Ishikawa (cell line): ENCODE data around the gene RARS1.

Experiments
- CEBPB ChIP-seq: IDR thresholded peaks from 2 replicates; pipeline ENCODE4 v1.6.1; 2012
- CREB1 ChIP-seq: IDR thresholded peaks from 2 replicates; pipeline ENCODE4 v1.6.1; 2012; ENCODE audit warnings: low read depth
- EGR1 ChIP-seq: IDR thresholded peaks from 2 replicates; pipeline ENCODE4 v1.6.1; 2012
- EP300 ChIP-seq: IDR thresholded peaks from 2 replicates; pipeline ENCODE4 v1.6.1; 2012; ENCODE audit warnings: borderline replicate concordance
- FOXM1 ChIP-seq: IDR thresholded peaks from 2 replicates; pipeline ENCODE4 v1.6.1; 2012; ENCODE audit warnings: low read depth, borderline replicate concordance
- NFIC ChIP-seq: IDR thresholded peaks from 2 replicates; pipeline ENCODE4 v1.6.1; 2012
- RAD21 ChIP-seq: IDR thresholded peaks from 2 replicates; pipeline ENCODE4 v1.6.1; 2012; ENCODE audit warnings: low read depth
- TAF1 ChIP-seq: IDR thresholded peaks from 2 replicates; pipeline ENCODE4 v1.6.1; 2012; ENCODE audit warnings: low read depth, mild to moderate bottlenecking
- TCF12 ChIP-seq: IDR thresholded peaks from 2 replicates; pipeline ENCODE4 v1.6.1; 2012; ENCODE audit warnings: low read depth
- TEAD4 ChIP-seq: IDR thresholded peaks from 2 replicates; pipeline ENCODE4 v1.6.1; 2012
- YY1 ChIP-seq: IDR thresholded peaks from 2 replicates; pipeline ENCODE4 v1.6.1; 2012; ENCODE audit warnings: low read depth
- ZBTB7A ChIP-seq: IDR thresholded peaks from 2 replicates; pipeline ENCODE4 v1.6.1; 2012; ENCODE audit warnings: low read depth
- TF ChIP-seq, protein P1 (sequence below): IDR thresholded peaks from 2 replicates; pipeline ENCODE4 v1.6.1; 2012; ENCODE audit warnings: low read depth, mild to moderate bottlenecking
- TF ChIP-seq, protein P2 (sequence below): IDR thresholded peaks from 2 replicates; pipeline ENCODE4 v1.6.1; 2012
- TF ChIP-seq, protein P3 (sequence below): IDR thresholded peaks from 2 replicates; pipeline ENCODE4 v1.6.1; 2012

RARS1 gene

DNA sequence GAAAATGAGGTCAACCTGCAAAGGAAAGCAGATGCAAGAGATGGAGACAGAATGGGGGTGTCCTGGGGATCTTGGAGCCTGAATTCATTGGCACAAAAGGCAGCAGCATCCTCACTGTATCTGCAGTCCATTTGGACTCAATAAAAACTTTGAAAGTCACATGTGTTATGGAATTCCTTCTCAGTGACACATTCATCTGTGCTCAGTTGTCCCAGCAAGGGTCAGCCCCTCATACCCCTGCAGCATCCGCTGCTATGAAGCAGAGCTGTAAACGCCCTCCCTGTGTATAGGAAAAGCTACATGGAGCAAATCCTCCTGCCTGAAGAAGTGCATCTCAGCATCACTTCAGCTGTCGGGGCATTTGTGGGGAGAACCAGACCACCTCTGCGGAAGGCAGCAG, 14.5 kb upstream of the RARS1 start:
- TF ChIP-seq RAD21: no peak
- no peak for TF ChIP-seq CEBPB
- no peak for TF ChIP-seq TCF12
- no peak for TF ChIP-seq TEAD4
- TF ChIP-seq EP300: no peak

DNA sequence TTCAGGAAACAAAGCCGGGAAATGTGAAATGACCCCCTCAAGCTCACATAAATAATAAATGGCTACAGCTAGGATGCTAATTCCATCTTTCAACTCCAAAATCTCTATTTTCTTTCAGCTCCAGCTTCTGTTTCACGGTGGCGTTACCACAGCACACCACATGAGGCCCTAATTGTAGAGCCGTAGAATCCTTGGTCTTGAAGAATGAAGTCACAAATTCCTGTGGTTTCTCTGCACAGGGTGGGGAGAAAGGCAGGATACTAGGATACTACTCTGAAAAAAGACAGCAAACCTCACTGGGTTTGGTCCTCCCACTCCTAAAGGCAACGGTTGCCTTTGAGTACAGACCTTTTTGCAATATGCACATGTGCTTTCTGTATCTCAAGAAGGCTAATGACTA, 13.9 kb upstream of the RARS1 start:
- TF ChIP-seq FOXM1 (no peak), CREB1 (no peak), RAD21 (no peak), TAF1 (no peak), ZBTB7A (no peak), TCF12 (no peak), NFIC (no peak), EP300 (no peak), YY1 (no peak), EGR1 (no peak), CEBPB (no peak), TEAD4 (no peak)
- TF ChIP-seq, protein P1, sequence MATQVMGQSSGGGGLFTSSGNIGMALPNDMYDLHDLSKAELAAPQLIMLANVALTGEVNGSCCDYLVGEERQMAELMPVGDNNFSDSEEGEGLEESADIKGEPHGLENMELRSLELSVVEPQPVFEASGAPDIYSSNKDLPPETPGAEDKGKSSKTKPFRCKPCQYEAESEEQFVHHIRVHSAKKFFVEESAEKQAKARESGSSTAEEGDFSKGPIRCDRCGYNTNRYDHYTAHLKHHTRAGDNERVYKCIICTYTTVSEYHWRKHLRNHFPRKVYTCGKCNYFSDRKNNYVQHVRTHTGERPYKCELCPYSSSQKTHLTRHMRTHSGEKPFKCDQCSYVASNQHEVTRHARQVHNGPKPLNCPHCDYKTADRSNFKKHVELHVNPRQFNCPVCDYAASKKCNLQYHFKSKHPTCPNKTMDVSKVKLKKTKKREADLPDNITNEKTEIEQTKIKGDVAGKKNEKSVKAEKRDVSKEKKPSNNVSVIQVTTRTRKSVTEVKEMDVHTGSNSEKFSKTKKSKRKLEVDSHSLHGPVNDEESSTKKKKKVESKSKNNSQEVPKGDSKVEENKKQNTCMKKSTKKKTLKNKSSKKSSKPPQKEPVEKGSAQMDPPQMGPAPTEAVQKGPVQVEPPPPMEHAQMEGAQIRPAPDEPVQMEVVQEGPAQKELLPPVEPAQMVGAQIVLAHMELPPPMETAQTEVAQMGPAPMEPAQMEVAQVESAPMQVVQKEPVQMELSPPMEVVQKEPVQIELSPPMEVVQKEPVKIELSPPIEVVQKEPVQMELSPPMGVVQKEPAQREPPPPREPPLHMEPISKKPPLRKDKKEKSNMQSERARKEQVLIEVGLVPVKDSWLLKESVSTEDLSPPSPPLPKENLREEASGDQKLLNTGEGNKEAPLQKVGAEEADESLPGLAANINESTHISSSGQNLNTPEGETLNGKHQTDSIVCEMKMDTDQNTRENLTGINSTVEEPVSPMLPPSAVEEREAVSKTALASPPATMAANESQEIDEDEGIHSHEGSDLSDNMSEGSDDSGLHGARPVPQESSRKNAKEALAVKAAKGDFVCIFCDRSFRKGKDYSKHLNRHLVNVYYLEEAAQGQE: no peak
- TF ChIP-seq, protein P2, sequence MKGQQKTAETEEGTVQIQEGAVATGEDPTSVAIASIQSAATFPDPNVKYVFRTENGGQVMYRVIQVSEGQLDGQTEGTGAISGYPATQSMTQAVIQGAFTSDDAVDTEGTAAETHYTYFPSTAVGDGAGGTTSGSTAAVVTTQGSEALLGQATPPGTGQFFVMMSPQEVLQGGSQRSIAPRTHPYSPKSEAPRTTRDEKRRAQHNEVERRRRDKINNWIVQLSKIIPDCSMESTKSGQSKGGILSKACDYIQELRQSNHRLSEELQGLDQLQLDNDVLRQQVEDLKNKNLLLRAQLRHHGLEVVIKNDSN: no peak
- TF ChIP-seq, protein P3, sequence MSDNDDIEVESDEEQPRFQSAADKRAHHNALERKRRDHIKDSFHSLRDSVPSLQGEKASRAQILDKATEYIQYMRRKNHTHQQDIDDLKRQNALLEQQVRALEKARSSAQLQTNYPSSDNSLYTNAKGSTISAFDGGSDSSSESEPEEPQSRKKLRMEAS: no peak

DNA sequence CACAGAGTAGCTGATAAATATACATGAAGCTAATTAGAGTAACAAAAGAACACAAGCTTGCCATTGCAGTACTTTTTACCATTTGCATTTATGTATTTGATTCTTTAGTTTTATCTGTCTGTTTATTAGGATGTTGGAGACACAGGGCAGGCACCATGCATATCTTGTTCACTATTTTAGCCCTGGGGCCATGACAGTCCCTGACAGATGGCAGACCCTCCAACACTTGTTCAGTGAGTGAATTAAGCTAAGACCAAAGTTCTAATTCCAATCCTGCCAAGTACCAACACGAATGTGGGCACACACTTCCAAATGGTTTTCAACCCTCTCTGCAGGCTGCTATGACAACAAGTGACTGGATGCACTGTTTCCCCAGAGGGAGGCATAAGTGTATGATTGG, 12.0 kb upstream of the RARS1 start:
- TF ChIP-seq CREB1: no peak
- no peak for TF ChIP-seq ZBTB7A
- TF ChIP-seq FOXM1: no peak
- no peak for TF ChIP-seq YY1

DNA sequence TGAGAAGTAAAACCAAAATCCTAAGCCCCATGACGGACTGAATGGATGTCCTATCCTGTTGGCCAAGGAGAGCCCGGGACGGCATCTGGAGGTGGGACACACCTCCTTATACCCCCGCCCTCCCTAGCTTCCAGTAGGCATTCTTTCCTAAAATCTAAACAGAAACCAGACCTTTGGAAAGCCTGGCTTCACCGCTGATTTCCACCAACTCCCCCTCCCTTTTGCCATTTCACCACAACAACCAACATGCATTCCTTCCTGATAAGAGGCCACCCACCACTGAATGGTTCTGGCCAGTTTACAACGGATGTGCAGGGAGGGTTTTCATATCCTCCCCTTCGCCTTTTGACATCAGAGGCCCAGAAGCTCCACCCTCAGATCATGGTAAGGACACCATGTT, 9.2 kb upstream of the RARS1 start:
- no peak for TF ChIP-seq YY1
- TF ChIP-seq ZBTB7A: no peak
- no peak for TF ChIP-seq FOXM1
- TF ChIP-seq, protein P2: no peak
- no peak for TF ChIP-seq TAF1
- TF ChIP-seq CREB1: no peak
- TF ChIP-seq, protein P1: no peak
- TF ChIP-seq EP300: no peak
- no peak for TF ChIP-seq CEBPB
- TF ChIP-seq, protein P3: no peak

DNA sequence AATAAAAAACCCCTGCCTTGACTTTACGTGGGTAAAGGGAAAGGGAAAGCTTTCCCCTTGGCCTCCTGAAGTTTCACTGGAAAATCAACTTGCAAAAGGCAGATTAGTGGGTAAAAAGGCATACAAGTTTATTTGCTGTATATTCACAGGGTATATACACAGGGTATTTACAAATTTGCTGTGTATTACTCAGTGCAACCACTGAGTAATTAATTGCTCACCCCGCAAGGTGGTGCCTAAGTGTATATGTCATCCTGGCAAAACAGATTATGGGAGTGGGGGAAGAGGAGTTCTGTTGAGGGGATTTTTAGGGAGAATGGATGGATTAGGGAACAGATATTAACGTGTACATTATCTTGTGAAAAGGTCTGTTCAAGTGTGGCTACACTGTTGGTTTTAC, 7.1 kb upstream of the RARS1 start:
- TF ChIP-seq EGR1: no peak
- no peak for TF ChIP-seq TCF12
- TF ChIP-seq FOXM1: no peak
- no peak for TF ChIP-seq ZBTB7A
- no peak for TF ChIP-seq CEBPB
- TF ChIP-seq, protein P2: no peak
- no peak for TF ChIP-seq YY1
- TF ChIP-seq CREB1: no peak
- no peak for TF ChIP-seq TEAD4
- TF ChIP-seq NFIC: no peak
- no peak for TF ChIP-seq EP300
- TF ChIP-seq TAF1: no peak
- TF ChIP-seq, protein P1: no peak
- TF ChIP-seq, protein P3: no peak
- TF ChIP-seq RAD21: no peak
